ENCODE data around the gene NTN4.

DNA sequence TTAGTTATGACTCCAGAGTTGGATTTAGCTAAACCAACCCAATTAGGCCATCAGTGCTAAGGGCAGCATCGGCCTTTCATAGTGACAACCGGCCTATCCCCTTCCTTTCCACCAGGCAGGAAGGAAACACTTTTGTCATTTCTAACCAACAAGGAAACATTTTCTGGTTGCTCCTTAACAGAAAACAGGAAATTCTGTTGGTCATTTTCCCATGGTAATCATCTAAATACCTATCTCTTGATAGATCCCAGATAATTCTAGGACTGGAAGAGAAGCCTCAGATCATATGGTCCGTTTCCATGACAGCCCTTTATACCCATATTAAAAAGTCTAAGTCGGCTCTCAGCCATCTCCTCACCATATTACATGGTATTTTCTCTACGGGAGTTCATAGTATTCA, 160.1 kb downstream of the NTN4 start:
- TF ChIP-seq POLR2A (IDR thresholded peaks at IDR 0.05), result no peak
- TF ChIP-seq, protein P1, sequence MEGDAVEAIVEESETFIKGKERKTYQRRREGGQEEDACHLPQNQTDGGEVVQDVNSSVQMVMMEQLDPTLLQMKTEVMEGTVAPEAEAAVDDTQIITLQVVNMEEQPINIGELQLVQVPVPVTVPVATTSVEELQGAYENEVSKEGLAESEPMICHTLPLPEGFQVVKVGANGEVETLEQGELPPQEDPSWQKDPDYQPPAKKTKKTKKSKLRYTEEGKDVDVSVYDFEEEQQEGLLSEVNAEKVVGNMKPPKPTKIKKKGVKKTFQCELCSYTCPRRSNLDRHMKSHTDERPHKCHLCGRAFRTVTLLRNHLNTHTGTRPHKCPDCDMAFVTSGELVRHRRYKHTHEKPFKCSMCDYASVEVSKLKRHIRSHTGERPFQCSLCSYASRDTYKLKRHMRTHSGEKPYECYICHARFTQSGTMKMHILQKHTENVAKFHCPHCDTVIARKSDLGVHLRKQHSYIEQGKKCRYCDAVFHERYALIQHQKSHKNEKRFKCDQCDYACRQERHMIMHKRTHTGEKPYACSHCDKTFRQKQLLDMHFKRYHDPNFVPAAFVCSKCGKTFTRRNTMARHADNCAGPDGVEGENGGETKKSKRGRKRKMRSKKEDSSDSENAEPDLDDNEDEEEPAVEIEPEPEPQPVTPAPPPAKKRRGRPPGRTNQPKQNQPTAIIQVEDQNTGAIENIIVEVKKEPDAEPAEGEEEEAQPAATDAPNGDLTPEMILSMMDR (IDR thresholded peaks at IDR 0.05), result no peak
- no peak for TF ChIP-seq POLR2AphosphoS5 (IDR thresholded peaks at IDR 0.05)

All from prostate gland (tissue), 2 donors.